Right atrium auricular region (tissue), 2 donors: Measurements from ENCODE around the gene IGSF9. TPM values are rescaled to one million over a fixed set of nuclear protein-coding genes. Genes with fewer than 3 reads are reported as not detected.

Source experiments
- DNase-seq: peaks from one replicate; pipeline ENCODE4 v3.0.0-alpha.2; 2019; ENCODE audit warnings: low spot score
- H3K27ac ChIP-seq, 2 donors: fragments of 200-600 bp; sonication (generic); 1 replicate in 1 of 2; 2 replicates in 1 of 2; pipeline ENCODE4 v1.5.1; 2016 to 2019
- H3K27me3 ChIP-seq, 2 donors: fragments of 200-600 bp; sonication (generic); one replicate each; pipeline versions ENCODE4 v1.5.1 to v1.6.0; 2017 to 2019
- H3K36me3 ChIP-seq: fragments of 200-600 bp; sonication (generic); one replicate; pipeline ENCODE4 v1.5.1; 2016
- H3K4me1 ChIP-seq, 2 donors: fragments of 200-600 bp; sonication (generic); one replicate each; pipeline versions ENCODE4 v1.5.1 to v1.6.0; 2017 to 2019
- H3K4me3 ChIP-seq, 2 donors: fragments of 200-600 bp; sonication (generic); 1 replicate in 1 of 2; 2 replicates in 1 of 2; pipeline ENCODE4 v1.5.1; 2017 to 2019; ENCODE audit warnings: mild to moderate bottlenecking in 1 of 2, moderate library complexity in 1 of 2
- H3K9me3 ChIP-seq, 2 donors: fragments of 200-600 bp; sonication (generic); one replicate each; pipeline ENCODE4 v1.5.1; 2019
- CTCF ChIP-seq, 2 donors: fragments of 200-600 bp; sonication (generic); IDR thresholded peaks; one replicate each; pipeline ENCODE4 v1.5.1; 2019; ENCODE audit warnings: antibody characterized with exemption in 2 of 2
- total RNA-seq, 2 donors: library from RNA; depleted of rRNA; stranded (reverse); fragments of >200 nt; gene quantifications; one replicate each; pipeline ENCODE4 v1.1.0, GENCODE V29; 2016

IGSF9 gene
- total RNA-seq, 2 donors from 2014 or later: 2.0 to 5.4 TPM

GRCh38 chr1:159957824-159958268 is 12.4 kb upstream of the IGSF9 start:
- TF ChIP-seq CTCF (IDR thresholded peaks at IDR 0.05): no peak
- no peak overlapping the region for H3K27ac ChIP-seq
- peaks cover 0 to 3% of the 10 kb centered on the region in 2 donors for H3K4me1 ChIP-seq
- no peaks in the 10 kb centered on the region for H3K36me3 ChIP-seq
- H3K27me3 ChIP-seq: no peaks in the 10 kb centered on the region
- no peak overlapping the region for H3K4me3 ChIP-seq
- H3K9me3 ChIP-seq: no peaks in the 10 kb centered on the region
- no peak for DNase-seq

- TF ChIP-seq CTCF (IDR thresholded peaks at IDR 0.05): no peak
Measured at GRCh38 chr1:159955456-159955855, 10.0 kb upstream of the IGSF9 start.

GRCh38 chr1:159953536-159954515 is 8.4 kb upstream of the IGSF9 start, which contains the start of gene SLAMF9:
TSS of gene SLAMF9 (minus strand) at chr1:159954237. CDS start at chr1:159954137, 100 bp downstream.
- H3K36me3 ChIP-seq: no peaks in the 10 kb centered on the region
- H3K9me3 ChIP-seq: no peaks in the 10 kb centered on the region
- peaks cover 0 to 3% of the 10 kb centered on the region in 2 donors for H3K4me1 ChIP-seq
- no peak for DNase-seq
- H3K27ac ChIP-seq: no peak within 1 kb of the TSS
- TF ChIP-seq CTCF (IDR thresholded peaks at IDR 0.05): no peak
- no peak within 1 kb of the TSS for H3K4me3 ChIP-seq
- H3K27me3 ChIP-seq: no peaks in the 10 kb centered on the region

More at GRCh38 chr1:159955456-159955855, 10.0 kb upstream of the IGSF9 start:
- H3K27ac ChIP-seq: no peak overlapping the region
- H3K4me1 ChIP-seq: peaks cover 0 to 3% of the 10 kb centered on the region in 2 donors
- DNase-seq: no peak
- H3K9me3 ChIP-seq: no peaks in the 10 kb centered on the region
- H3K27me3 ChIP-seq: no peaks in the 10 kb centered on the region
- no peaks in the 10 kb centered on the region for H3K36me3 ChIP-seq
- H3K4me3 ChIP-seq: no peak overlapping the region

GRCh38 chr1:159952932-159953331 is 7.5 kb upstream of the IGSF9 start:
- peaks cover 0 to 3% of the 10 kb centered on the region in 2 donors for H3K4me1 ChIP-seq
- H3K4me3 ChIP-seq: no peak overlapping the region
- H3K36me3 ChIP-seq: no peaks in the 10 kb centered on the region
- no peaks in the 10 kb centered on the region for H3K27me3 ChIP-seq
- no peak overlapping the region for H3K27ac ChIP-seq
- no peak for DNase-seq
- no peaks in the 10 kb centered on the region for H3K9me3 ChIP-seq
- no peak for TF ChIP-seq CTCF (IDR thresholded peaks at IDR 0.05)

- H3K9me3 ChIP-seq: no peaks in the 10 kb centered on the region
- DNase-seq: no peak
Measured at GRCh38 chr1:159951551-159951950, 6.1 kb upstream of the IGSF9 start.

More at GRCh38 chr1:159951551-159951950, 6.1 kb upstream of the IGSF9 start:
- Histone ChIP-seq H3K4me3 (no peak overlapping the region), H3K36me3 (no peaks in the 10 kb centered on the region), H3K27me3 (no peaks in the 10 kb centered on the region), H3K27ac (no peak overlapping the region), H3K4me1 (peaks cover 0 to 3% of the 10 kb centered on the region in 2 donors)
- no peak for TF ChIP-seq CTCF (IDR thresholded peaks at IDR 0.05)
